NCI-H2171 treated with DMSO at 0.1 percent for 48 hours (cell line): Measurements from ENCODE around the gene ARHGEF37.

Source experiments
- DNase-seq: peaks from one replicate; lab custom pipeline; 2025; lab: John Stamatoyannopoulos, UW

ARHGEF37 gene

GRCh38 chr5:149603920-149604319, 22.6 kb downstream of the ARHGEF37 start:
- no peak for DNase-seq

- DNase-seq, result no peak
Measured at GRCh38 chr5:149604321-149604720, 23.0 kb downstream of the ARHGEF37 start.

- DNase-seq, result no peak
Measured at GRCh38 chr5:149605354-149605997, 24.2 kb downstream of the ARHGEF37 start.

- DNase-seq, result no peak
Measured at GRCh38 chr5:149605998-149606724, 24.9 kb downstream of the ARHGEF37 start.

GRCh38 chr5:149608936-149609545, 27.7 kb downstream of the ARHGEF37 start:
- no peak for DNase-seq

GRCh38 chr5:149609640-149610219, 28.4 kb downstream of the ARHGEF37 start:
- DNase-seq, result no peak

GRCh38 chr5:149610589-149611255, 29.4 kb downstream of the ARHGEF37 start:
- DNase-seq, result no peak

GRCh38 chr5:149611326-149611725, 30.0 kb downstream of the ARHGEF37 start:
- no peak for DNase-seq

- DNase-seq, result no peak
Measured at GRCh38 chr5:149614034-149614907, 33.0 kb downstream of the ARHGEF37 start.

GRCh38 chr5:149615976-149616375, 34.7 kb downstream of the ARHGEF37 start:
- DNase-seq, result no peak

GRCh38 chr5:149616727-149617285, 35.5 kb downstream of the ARHGEF37 start:
- DNase-seq, result no peak

GRCh38 chr5:149617760-149618306, 36.5 kb downstream of the ARHGEF37 start:
- no peak for DNase-seq

- peak; percentile 8 for DNase-seq
Measured at GRCh38 chr5:149618581-149619248, 37.4 kb downstream of the ARHGEF37 start.

- no peak for DNase-seq
Measured at GRCh38 chr5:149621415-149622098, 40.3 kb downstream of the ARHGEF37 start.

GRCh38 chr5:149622466-149622865, 41.2 kb downstream of the ARHGEF37 start:
- DNase-seq, result no peak

- no peak for DNase-seq
Measured at GRCh38 chr5:149623473-149623872, 42.2 kb downstream of the ARHGEF37 start.

GRCh38 chr5:149627070-149627469, 45.8 kb downstream of the ARHGEF37 start:
- DNase-seq, result peak; percentile 22

GRCh38 chr5:149628221-149628620, 46.9 kb downstream of the ARHGEF37 start:
- no peak for DNase-seq

GRCh38 chr5:149628846-149629388, 47.6 kb downstream of the ARHGEF37 start:
- no peak for DNase-seq
